ENCODE data around the gene CARD11. TPM values are rescaled to one million over a fixed set of nuclear protein-coding genes. Genes with fewer than 3 reads are reported as not detected.

The CARD11 gene
- total and polyA plus RNA-seq, 12 donors: 0.61 to 19.3 (median 2.7) TPM

DNA sequence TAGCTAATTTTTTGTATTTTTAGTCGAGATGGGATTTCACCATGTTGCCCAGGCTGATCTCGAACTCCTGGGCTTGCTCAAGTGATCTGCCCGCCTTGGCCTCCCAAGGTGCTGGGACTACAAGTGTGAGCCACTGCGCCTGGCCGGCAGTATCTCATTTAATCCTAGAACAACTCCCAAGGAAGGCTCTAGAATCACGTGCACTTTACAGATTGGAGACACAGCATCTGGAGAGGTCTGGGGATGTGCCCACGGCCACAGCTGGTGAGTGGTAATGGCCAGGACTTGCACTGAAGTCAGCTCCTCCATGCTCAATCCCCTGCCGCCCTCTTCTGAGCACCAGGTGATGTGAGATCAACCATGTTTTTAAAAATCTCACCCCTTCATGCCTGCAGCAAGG is 43.1 kb downstream of the CARD11 start:
- DNase-seq: no peak
- TF ChIP-seq CTCF (IDR thresholded peaks at IDR 0.05): no peak
- TF ChIP-seq POLR2A (IDR thresholded peaks at IDR 0.05): no peak
- H3K9me3 ChIP-seq (replicated peaks in 1 of 3): no peaks in the 10 kb centered on the region
- no peaks in the 10 kb centered on the region for H3K27me3 ChIP-seq
- no peaks in the 10 kb centered on the region for H3K36me3 ChIP-seq (replicated peaks in 1 of 2)
- intact Hi-C loops (cut with DNase I): no loop called here
- WGBS, 4 donors: 77 to 90% (median 86%) methylated on average over 8 of the region's 8 CpGs
- H3K4me3 ChIP-seq: no peak overlapping the region
- H3K27ac ChIP-seq: no peak overlapping the region
- H3K4me1 ChIP-seq (replicated peaks in 1 of 2): no peaks in the 10 kb centered on the region

- intact Hi-C loops (cut with DNase I): no loop called here
- Histone ChIP-seq H3K27me3 (no peaks in the 10 kb centered on the region), H3K27ac (no peak overlapping the region), H3K4me1 (replicated peaks in 1 of 2) (no peaks in the 10 kb centered on the region), H3K9me3 (replicated peaks in 1 of 3) (no peaks in the 10 kb centered on the region), H3K36me3 (replicated peaks in 1 of 2) (no peaks in the 10 kb centered on the region), H3K4me3 (no peak overlapping the region)
- WGBS, 4 donors: 87 to 93% (median 92%) methylated on average over 8 of the region's 8 CpGs
- TF ChIP-seq POLR2A (IDR thresholded peaks at IDR 0.05) (no peak), CTCF (IDR thresholded peaks at IDR 0.05) (no peak)
- DNase-seq: peak in 1 of 7 donors; percentile 18
Observed at GRCh38 chr7:2999078-2999500, 44.6 kb downstream of the CARD11 start.

GRCh38 chr7:2997014-2997413 is 46.7 kb downstream of the CARD11 start:
- intact Hi-C loops (cut with DNase I): no loop called here
- no peaks in the 10 kb centered on the region for H3K4me1 ChIP-seq (replicated peaks in 1 of 2)
- H3K36me3 ChIP-seq (replicated peaks in 1 of 2): no peaks in the 10 kb centered on the region
- H3K4me3 ChIP-seq: no peak overlapping the region
- DNase-seq: no peak
- TF ChIP-seq POLR2A (IDR thresholded peaks at IDR 0.05) (no peak), CTCF (IDR thresholded peaks at IDR 0.05) (no peak)
- no peaks in the 10 kb centered on the region for H3K27me3 ChIP-seq
- WGBS, 4 donors: 80 to 88% (median 83%) methylated on average over 8 to 10 of the region's 10 CpGs
- H3K27ac ChIP-seq: no peak overlapping the region
- no peaks in the 10 kb centered on the region for H3K9me3 ChIP-seq (replicated peaks in 1 of 3)

- Histone ChIP-seq H3K4me1 (replicated peaks in 1 of 2) (no peaks in the 10 kb centered on the region), H3K27me3 (no peaks in the 10 kb centered on the region), H3K9me3 (replicated peaks in 1 of 3) (no peaks in the 10 kb centered on the region), H3K36me3 (replicated peaks in 1 of 2) (no peaks in the 10 kb centered on the region), H3K27ac (no peak overlapping the region), H3K4me3 (no peak overlapping the region)
- 72 to 88% (median 81%) methylated on average over 2 to 4 of the region's 4 CpGs for WGBS, 4 donors
- TF ChIP-seq POLR2A (IDR thresholded peaks at IDR 0.05): no peak
- no peak for TF ChIP-seq CTCF (IDR thresholded peaks at IDR 0.05)
- no peak for DNase-seq
- intact Hi-C loops (cut with DNase I): no loop called here
Observed at GRCh38 chr7:2996141-2996540, 47.5 kb downstream of the CARD11 start.
